Stimulated activated CD8-positive, alpha-beta memory T cell treated with anti-CD3 and anti-CD28 coated beads, Interleukin-12 subunit alpha, Interleukin-12 subunit beta, amount 100 ng/mL, for 24 hours (primary cell): Measurements from ENCODE around the gene RAPGEF4.
"Not testable (repeated sequence)": the region's sequence is repeated elsewhere in the genome, so short reads cannot be mapped to it uniquely, and the experiment has no call there.

Experiments
- DNase-seq: peaks from one replicate; pipeline ENCODE4 v3.0.0-alpha.2; 2020; ENCODE audit errors: extremely low read depth

The RAPGEF4 gene

GRCh38 chr2:172774302-172774701 lies 38.7 kb downstream of the RAPGEF4 start:
- DNase-seq: no peak

- DNase-seq: no peak
Observed at GRCh38 chr2:172775319-172775718, 39.7 kb downstream of the RAPGEF4 start.

GRCh38 chr2:172777431-172777830 lies 41.8 kb downstream of the RAPGEF4 start:
- no peak for DNase-seq

GRCh38 chr2:172782506-172783164 lies 47.0 kb downstream of the RAPGEF4 start:
- no peak for DNase-seq

- DNase-seq: no peak
Observed at GRCh38 chr2:172783165-172783898, 47.7 kb downstream of the RAPGEF4 start.

- no peak for DNase-seq
Observed at GRCh38 chr2:172788871-172789270, 53.2 kb downstream of the RAPGEF4 start.

- DNase-seq: no peak
Observed at GRCh38 chr2:172790404-172790803, 54.8 kb downstream of the RAPGEF4 start.

- DNase-seq: no peak
Observed at GRCh38 chr2:172791953-172792352, 56.3 kb downstream of the RAPGEF4 start.

- DNase-seq: no peak
Observed at GRCh38 chr2:172792711-172793110, 57.1 kb downstream of the RAPGEF4 start.

GRCh38 chr2:172803308-172803707 lies 67.7 kb downstream of the RAPGEF4 start:
- not testable (repeated sequence) for DNase-seq

- DNase-seq: no peak
Observed at GRCh38 chr2:172804423-172804822, 68.8 kb downstream of the RAPGEF4 start.

GRCh38 chr2:172806493-172806892 lies 70.8 kb downstream of the RAPGEF4 start:
- DNase-seq: no peak

GRCh38 chr2:172806996-172807395 lies 71.4 kb downstream of the RAPGEF4 start:
- no peak for DNase-seq

GRCh38 chr2:172808156-172808555 lies 72.5 kb downstream of the RAPGEF4 start:
- no peak for DNase-seq

- DNase-seq: no peak
Observed at GRCh38 chr2:172811027-172811426, 75.4 kb downstream of the RAPGEF4 start.

- DNase-seq: no peak
Observed at GRCh38 chr2:172812158-172812744, 76.6 kb downstream of the RAPGEF4 start.

GRCh38 chr2:172813314-172813888 lies 77.8 kb downstream of the RAPGEF4 start:
- no peak for DNase-seq

GRCh38 chr2:172817411-172817810 lies 81.8 kb downstream of the RAPGEF4 start:
- no peak for DNase-seq

- no peak for DNase-seq
Observed at GRCh38 chr2:172819943-172820342, 84.3 kb downstream of the RAPGEF4 start.

- no peak for DNase-seq
Observed at GRCh38 chr2:172821370-172822338, 86.0 kb downstream of the RAPGEF4 start.

GRCh38 chr2:172822585-172822984 lies 86.9 kb downstream of the RAPGEF4 start:
- no peak for DNase-seq
